CD4-positive, alpha-beta T cell treated with Interleukin-4 for 4 hours (primary cell): ENCODE measurements around the gene GRIK1.
"Not testable (repeated sequence)": the region's sequence is repeated elsewhere in the genome, so short reads cannot be mapped to it uniquely, and the experiment has no call there.

Experiments
- DNase-seq: peaks from one replicate; pipeline ENCODE4 v3.0.0-alpha.2; 2020

Gene GRIK1

DNA sequence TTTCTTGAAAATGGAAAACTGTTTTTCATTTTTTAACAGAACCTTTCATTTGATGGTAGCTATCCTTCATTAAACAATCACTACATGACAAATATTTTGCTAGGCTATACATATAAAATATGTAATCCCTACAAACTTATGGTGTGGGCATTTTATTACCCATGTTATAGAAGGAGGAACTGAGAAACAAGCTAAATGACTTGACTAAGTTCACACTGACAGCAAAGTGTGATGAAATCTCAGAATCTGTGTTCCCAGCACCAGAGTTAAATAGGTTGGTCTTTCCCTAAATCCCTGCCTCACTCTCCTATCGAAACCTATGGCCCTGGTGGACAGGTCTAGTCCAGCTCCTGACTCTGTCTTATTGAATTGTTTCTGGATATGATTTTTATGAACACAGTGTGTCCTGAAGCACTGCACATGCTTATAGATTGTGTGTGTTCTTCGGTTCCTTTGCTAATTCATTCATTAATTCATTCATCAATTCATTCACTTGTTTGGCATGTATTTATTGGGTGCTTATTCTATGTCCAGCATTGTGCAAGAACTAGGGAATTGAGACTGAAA lies 301.0 kb downstream of the GRIK1 start:
- no peak for DNase-seq

- no peak for DNase-seq
Measured at GRCh38 chr21:29638138-29638537, 301.7 kb downstream of the GRIK1 start.

GRCh38 chr21:29637553-29637952 lies 302.2 kb downstream of the GRIK1 start:
- no peak for DNase-seq

DNA sequence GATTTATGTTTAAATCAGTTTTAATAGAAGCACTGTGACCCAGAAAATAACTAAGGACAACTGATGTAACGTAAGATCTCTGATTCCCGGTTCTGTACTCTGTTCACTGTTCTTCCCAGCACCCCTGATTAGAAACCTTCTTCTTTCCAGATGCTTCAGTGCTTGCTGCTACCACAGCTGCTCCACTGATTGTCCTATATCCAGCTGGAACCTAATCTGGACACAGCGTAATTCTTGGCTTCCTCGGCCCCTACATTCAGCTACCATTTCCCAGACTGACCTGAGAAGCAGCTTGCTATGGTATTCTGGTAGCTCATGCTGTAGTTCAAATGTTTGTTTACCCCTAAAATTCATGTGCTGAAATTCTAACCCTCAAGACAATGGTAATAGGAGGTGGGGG lies 302.7 kb downstream of the GRIK1 start:
- no peak for DNase-seq

- no peak for DNase-seq
Measured at GRCh38 chr21:29634418-29634817, 305.4 kb downstream of the GRIK1 start.

- DNase-seq, result no peak
Measured at GRCh38 chr21:29633756-29634155, 306.0 kb downstream of the GRIK1 start.

DNA sequence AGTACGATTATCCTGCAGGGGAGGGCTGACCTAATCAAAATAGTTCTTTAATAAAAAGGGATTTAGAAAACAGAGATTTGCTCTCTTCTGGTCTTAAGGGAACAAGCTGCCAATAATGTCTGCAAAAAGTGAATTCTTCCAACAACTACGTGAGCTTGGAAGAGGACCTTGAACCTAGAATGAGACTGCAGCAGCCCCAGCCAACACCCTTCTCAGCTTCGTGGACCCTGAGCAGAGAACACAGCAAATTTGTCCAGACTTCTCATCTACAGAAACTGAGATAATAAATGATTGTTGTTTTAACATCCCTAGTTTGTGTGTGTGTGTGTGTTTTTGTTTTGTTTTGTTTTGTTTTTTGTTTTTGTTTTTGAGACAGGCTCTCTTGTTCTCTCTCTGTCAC lies 309.4 kb downstream of the GRIK1 start:
- no peak for DNase-seq

GRCh38 chr21:29627905-29628304 lies 311.9 kb downstream of the GRIK1 start:
- DNase-seq, result no peak

GRCh38 chr21:29626801-29627470 lies 312.9 kb downstream of the GRIK1 start:
- DNase-seq, result no peak

DNA sequence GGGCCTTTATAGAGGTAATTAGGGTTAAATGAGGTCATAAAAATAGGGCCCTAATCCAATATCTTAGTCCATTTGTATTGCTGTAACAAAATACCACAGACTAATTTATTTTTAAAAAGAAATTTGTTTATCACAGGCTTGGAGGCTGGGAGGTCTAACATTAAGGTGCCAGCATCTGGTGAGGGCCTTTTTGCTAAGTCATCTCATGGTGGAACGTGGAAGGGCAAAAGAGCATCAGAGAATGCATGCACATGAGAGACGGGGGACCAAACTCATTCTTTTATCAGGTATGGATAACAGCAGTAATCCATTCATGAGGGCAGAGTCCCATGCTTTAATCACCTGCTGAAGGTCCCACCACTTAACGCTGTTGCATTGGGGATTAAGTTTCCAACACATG lies 313.8 kb downstream of the GRIK1 start:
- DNase-seq, result no peak

DNA sequence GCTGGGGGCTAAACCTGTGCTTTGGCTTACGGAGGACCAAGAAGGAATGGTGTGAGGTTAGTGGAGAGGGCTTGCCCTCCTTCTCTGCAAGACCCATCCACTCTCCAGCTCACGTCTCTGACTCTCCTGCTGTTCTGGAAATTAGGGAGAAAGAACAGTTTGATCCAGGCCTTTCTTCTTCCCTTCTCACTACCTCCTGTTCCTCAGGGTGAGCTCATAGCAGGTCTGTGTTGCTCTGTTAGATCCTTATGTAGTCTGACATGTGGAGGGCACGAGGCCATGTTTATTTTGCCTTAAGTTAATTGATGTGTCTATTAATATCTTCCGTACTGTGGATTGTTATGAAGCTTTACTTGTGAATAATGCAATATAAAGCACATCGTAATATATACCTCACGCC lies 315.0 kb downstream of the GRIK1 start:
- DNase-seq, result no peak

DNA sequence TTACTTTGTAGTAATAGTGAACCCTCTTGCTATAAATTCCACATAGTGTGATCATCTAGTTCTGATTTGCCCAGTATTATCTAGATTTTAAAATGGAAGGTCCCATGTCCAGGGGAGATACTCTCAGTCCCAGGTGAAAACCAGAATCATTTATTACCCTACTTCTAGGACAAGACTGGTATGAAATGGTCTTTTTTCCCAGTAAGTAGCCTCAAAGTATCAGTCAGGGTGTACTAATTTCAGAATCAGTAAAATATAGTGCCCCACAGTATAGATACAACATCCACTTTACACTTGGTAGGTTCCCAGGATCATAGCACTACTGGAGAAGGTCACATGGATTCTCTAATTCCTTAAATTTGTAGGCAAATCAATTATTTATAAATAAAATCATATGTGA lies 318.3 kb downstream of the GRIK1 start:
- no peak for DNase-seq

DNA sequence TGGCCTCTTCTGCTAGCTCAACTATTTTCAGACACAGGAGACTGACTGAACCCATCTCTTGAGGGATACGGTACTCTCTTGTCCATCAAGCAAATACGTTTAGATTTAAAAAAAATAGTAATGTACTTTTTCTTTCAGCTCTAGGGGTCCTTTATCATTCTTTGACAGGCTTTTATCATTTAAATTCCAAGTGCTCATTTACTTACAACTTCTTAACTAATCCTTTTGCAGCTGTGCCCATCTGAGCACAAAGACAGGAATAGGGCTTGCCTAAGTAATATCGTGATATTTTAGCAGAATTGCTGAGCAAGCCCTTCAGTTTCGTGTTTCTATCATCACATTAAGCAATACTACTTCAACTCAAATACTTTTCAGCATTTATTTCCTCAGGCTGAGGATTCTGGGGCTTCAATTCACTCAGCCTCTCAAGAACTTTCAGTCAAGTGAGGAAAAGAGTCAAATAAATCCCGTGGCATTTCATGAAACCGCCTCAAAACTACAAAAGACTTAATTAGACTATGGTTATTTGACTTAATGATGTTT lies 323.5 kb downstream of the GRIK1 start:
- no peak for DNase-seq

- DNase-seq, result no peak
Measured at GRCh38 chr21:29613877-29614276, 325.9 kb downstream of the GRIK1 start.

DNA sequence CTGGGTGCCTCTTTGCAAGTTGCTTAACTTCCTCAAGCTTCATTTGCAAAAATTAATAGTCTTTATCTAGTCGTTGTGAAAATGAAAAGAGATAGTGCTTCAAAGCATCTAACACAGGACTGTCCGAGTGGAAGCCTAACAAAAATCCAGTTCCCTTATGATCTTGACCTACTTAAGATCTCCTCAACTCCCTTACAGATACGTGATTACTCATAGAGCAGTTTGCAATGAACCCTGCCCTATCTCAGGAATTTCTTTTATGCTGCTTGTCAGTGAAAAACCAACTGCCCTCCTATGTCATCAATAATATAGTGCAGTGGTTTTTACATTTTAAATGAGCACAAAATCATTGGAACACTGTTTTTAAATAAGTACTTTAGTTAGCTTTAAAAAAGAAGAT lies 326.8 kb downstream of the GRIK1 start:
- DNase-seq, result no peak

- DNase-seq, result no peak
Measured at GRCh38 chr21:29610779-29611360, 328.9 kb downstream of the GRIK1 start.

DNA sequence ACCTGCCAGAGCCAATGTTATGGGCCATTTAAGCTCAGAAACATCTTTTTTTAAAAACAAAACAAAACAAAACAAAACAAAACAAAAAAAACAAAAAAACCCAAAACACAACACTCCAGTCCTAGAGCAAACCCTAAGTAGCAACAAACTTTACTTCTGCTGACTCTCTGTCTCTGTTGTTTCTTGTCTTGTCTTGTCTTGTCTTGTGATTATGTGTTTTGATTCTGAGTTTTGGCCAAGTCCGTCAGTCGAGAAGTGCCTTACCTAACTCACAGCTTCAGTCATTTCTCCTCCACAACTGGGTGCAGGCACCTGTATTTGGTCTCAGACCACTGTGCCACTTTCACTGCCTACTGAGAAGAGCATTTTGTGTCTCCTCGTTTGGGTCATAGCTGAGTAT lies 333.2 kb downstream of the GRIK1 start:
- DNase-seq, result no peak

- DNase-seq, result not testable (repeated sequence)
Measured at GRCh38 chr21:29605219-29605618, 334.6 kb downstream of the GRIK1 start.

DNA sequence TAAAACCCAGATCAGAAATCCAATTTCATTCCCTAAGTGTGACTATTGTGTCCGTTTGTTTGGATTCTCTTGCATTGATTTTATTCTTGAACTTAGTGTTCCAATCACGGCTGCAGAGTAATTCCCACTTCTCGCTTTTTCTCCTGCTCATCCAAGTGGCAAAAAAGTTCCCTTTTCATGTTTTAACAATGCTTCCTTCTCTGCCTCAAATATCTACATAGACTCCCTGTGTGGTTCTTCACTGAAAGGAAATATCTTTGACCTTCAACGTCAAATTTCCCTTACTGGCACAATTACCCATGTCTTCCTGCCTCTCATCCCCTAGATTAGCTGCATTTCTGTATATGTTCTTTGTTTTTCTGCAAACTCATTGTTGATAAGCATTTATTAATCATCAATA lies 335.7 kb downstream of the GRIK1 start:
- DNase-seq, result no peak

DNA sequence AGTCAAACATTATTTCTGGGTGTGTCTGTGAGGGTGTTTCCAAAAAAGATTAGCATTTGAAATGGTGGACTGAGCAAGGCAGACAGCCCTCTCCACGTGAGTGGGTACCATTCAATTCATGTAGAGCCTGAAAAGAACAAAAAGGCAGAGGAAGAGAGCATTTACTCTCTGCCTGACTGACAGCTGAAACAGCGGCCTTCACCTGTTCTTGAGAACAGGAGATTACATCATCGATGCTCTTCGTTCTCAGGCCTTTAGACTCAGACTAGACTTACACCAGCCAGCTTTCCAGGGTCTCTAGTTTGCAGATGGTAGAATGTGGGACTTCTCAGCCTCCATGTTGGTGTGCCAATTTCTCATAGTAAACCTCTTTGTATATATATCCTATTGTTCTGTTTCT lies 338.7 kb downstream of the GRIK1 start:
- DNase-seq, result no peak

DNA sequence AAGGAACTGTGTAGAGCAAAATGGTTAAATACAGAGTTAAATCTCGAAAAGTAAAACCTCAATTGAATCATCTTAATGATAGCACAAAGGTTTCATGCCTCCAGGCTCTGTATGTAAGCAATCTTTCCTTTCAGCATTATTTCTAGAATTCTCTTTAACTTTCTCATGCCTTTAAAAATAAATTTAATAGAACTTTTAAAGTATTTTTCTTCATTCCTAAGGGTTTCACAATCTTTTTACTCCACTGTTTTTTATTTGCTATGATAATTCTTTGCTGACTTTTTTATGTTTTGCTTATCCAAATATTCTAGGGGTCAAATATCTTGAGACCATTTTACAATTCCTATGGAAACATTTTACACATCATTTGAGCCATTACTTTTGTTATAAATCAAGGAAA lies 353.1 kb downstream of the GRIK1 start:
- no peak for DNase-seq

DNA sequence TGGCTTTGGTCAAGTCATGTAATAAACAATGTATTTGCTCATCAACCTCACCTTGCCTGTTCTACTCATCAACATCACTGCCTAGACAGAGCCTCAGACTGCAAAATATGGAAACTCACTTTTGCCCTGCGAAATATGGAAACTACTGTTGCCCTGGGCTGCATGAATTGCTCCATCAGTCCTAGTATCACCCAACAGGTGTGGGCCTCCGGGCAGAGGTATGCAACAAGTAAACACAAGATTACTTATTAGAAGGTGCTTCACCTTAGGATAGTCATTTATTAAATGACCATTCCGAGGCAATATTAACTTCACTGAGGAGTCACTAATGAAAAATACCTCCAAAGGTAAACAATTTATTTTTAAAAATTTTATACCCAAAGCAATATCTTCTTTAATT lies 354.3 kb downstream of the GRIK1 start:
- no peak for DNase-seq

- DNase-seq, result no peak
Measured at GRCh38 chr21:29583424-29583924, 356.3 kb downstream of the GRIK1 start.

DNA sequence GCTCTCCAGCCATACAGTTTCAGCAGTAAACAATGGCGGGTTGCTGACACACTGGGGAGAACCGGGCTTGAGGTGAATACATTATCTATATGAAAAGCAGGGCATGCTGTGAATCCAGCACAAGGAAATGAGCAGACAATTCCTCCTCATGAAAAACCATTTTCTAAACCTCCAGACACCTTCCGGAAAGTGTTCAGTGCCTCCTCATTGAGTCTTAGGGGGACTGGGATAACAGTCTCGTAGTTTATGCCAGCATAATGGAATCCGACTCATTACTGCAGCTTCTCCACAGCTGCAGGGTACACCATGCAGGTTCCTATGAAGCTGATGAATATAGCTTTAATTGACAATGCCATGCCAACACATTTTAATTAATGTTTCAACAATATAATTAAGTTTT lies 356.9 kb downstream of the GRIK1 start:
- no peak for DNase-seq
